Forelimb muscle (tissue), 1 donor: ENCODE data around the gene MRPS30. TPM values are rescaled to one million over a fixed set of nuclear protein-coding genes. Genes with fewer than 3 reads are reported as not detected.
"Not testable (repeated sequence)": the region's sequence is repeated elsewhere in the genome, so short reads cannot be mapped to it uniquely, and the experiment has no call there.

ENCODE experiments used
- DNase-seq: peaks from one replicate; pipeline ENCODE4 v3.0.0-alpha.2; 2013; ENCODE audit warnings: low read depth
- polyA plus RNA-seq: library from polyadenylated mRNA; unstranded; fragments of 120-200 nt; gene quantifications from one replicate; pipeline ENCODE4 v1.2.1, GENCODE V29; 2013; ENCODE audit not compliant: insufficient read length

The MRPS30 gene
- polyA plus RNA-seq = 39.0 TPM

GRCh38 chr5:44808435-44809214, at the start of gene MRPS30:
Gene MRPS30 (plus strand): TSS chr5:44808947. CDS start chr5:44808963, 16 bp downstream.
- peak; percentile 100 for DNase-seq

GRCh38 chr5:44769200-44769876, 39.4 kb upstream of the MRPS30 start:
- no peak for DNase-seq

DNA sequence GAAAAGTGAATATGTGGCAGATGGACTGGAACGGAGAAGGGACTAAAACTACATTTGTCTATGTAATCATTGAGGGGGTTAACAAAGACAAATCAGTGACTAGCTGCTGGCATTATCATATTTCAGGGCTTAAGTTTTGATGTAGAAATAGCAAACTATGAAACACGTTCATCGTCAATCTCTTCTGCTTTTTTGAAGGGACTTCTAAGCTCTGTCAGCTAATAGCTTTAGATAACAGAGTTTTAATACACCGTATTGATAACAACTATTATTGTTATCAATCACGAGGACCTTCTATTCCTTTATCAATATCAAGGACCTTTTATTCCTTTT, 38.9 kb upstream of the MRPS30 start:
- DNase-seq = no peak

- DNase-seq = no peak
Observed at GRCh38 chr5:44770780-44771717, 37.7 kb upstream of the MRPS30 start.

GRCh38 chr5:44772397-44772796, 36.4 kb upstream of the MRPS30 start:
- DNase-seq = not testable (repeated sequence)

DNA sequence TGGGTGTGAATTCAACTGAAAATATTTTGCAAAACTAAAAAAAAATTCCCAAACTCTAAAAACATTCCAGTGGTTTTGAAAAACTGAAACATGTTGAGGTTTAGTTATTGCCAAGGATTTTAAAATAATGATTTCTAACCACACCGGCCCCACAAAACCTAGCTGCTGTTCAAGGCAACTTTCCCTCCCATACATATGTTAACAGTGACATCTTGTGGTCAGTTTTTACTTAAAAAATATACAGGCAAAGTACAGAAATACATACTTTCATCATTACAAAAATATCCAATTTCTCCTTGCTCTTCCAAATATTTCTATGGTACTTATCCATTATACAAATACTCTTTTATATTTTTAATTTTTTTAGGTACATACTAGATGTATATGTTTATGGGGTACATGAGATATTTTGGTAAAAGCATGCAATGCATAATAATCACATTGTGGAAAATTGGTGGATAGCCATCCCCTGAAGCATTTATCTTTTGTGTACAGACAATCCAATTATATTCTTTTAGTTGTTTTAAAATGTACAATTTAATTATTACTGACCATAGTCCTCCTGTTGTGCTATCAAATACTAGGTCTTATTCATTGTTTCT, 34.4 kb upstream of the MRPS30 start:
- peak; percentile 40 for DNase-seq

DNA sequence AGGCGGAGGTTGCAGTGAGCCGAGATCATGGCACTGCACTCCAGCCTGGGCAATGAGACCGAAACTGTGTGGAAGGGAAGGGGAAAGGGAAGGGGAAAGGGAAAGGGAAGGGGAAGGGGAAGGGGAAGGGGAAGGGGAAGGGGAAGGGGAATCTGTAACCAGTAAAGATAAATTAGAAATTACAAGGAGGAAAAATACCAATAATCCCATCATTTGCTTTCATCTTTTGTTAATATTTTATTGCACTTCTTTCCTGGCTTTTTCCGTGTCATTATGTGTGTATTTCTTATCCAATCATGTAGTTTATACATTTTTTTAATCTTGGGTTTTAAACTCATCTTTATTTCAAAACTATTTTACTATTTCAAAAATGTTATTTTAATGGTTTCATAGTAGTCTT, 29.6 kb upstream of the MRPS30 start:
- DNase-seq = no peak

- no peak for DNase-seq
Observed at GRCh38 chr5:44783634-44784315, 25.0 kb upstream of the MRPS30 start.

GRCh38 chr5:44787731-44788130, 21.0 kb upstream of the MRPS30 start:
- DNase-seq = no peak

DNA sequence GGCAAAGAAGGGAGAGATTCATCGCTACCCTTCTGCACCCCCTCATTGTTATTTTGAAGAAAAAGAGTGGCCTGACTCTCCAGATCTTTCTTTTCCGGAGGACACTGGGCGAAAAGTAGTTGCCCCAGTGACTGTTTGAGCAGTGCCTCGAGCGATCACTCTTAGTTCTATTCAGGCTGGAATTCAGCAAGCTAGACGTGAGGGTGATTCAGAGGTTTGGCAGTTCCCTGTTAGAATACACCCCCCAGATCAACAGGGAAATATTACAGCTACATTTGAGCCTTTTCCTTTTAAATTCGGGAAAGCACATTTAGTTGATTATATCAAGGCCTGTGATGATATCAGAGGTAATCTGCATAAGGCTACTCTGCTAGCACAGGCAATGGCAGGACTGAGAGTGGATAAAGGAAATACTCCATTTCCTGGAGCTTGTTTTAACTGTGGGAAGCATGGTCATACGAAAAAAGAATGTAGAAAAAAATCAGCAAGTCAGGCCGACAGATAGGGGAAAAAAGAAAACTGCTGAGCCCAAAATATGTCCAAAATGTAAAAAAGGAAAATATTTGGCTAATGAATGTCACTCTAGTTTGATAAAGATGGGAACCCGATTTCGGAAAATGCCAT, 19.3 kb upstream of the MRPS30 start:
- not testable (repeated sequence) for DNase-seq

GRCh38 chr5:44792031-44792673, 16.6 kb upstream of the MRPS30 start:
- not testable (repeated sequence) for DNase-seq

DNA sequence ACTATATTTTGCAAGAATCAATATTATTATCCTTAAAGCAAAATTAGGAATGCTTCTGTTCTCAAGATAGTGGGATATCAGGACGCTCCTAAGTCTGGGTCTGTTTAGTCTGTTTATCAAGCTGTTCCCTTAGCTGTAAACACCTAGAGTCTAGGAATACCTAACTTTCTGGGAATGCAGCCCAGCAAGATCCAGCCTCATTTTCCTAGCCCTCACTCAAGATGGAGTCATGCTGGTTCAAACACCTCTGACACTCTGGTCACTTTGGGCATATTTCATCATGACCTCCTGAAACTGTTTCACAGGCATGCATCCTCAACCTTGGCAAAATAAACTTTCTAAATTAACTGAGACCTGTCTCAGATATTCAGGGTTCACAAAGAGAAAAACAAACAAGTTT, 14.4 kb upstream of the MRPS30 start:
- no peak for DNase-seq

- no peak for DNase-seq
Observed at GRCh38 chr5:44795496-44795895, 13.3 kb upstream of the MRPS30 start.

- no peak for DNase-seq
Observed at GRCh38 chr5:44797841-44798240, 10.9 kb upstream of the MRPS30 start.

GRCh38 chr5:44801992-44802391, 6.8 kb upstream of the MRPS30 start:
- DNase-seq = no peak

DNA sequence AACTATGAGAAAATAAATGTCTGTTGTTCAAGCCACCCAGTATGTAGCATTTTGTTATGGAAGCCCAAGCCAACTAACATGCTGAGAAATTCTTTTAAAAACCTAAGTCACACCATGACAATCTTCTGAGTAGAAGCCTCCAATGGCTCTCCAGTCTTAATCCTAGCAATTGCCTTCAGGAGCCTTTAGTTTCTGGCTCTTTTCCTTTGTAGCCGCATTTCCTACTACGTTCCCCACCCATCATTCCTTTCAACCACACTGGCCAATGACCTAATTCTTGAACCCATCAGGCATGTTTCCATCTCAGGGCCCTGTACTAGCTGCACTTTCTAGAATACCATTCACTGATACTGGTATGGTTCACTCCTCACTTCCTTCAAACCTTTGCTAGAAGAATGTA, 2.1 kb upstream of the MRPS30 start:
- DNase-seq = no peak

- no peak for DNase-seq
Observed at GRCh38 chr5:44807269-44807668, 1.5 kb upstream of the MRPS30 start.

DNA sequence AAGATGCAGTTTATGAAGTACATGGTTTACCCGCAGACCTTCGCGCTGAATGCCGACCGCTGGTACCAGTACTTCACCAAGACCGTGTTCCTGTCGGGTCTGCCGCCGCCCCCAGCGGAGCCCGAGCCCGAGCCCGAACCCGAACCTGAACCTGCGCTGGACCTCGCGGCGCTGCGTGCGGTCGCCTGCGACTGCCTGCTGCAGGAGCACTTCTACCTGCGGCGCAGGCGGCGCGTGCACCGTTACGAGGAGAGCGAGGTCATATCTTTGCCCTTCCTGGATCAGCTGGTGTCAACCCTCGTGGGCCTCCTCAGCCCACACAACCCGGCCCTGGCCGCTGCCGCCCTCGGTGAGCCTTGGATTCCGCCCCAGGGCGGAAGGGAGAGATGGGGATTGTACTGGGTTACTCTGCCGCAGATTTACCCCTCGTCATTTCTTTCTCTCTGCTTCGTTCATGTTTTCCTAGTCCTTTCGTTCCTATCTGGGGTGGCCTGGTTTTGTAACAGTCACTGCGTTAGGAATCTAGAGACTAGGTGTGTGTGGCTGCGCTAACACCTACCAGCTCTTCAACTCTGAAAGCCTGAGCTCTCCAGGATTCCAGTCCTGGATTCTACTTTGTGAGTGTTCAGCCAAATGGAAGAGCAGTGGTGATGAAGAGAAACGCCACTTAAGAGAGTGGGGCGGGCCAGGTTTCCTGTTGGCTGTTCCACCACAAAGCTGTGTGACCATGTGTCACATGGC, 638 bp downstream of the MRPS30 start:
- no peak for DNase-seq

DNA sequence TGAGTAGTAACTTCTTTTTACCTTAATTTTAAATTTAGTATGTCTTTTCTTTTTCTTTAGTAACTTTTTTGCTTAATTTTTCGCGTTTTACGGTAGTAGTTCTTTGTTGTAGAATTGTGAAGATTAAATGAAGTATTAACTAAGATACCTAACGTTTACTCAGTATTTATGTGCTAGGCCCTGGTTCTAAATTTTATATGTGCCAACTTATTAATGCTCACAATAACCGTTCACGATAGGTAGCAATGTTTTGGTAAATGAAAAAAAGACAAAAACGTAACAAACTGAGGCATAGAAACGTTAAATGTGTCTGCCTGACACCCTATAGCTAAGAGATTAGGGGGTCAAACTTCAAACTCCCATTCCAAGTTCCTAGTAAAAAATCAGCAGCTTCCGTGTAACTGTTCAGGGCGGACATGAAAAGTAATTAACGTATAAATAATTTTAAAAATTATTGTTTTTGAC, 1.2 kb downstream of the MRPS30 start:
- no peak for DNase-seq
